K562 (cell line): ENCODE measurements around the gene CAPZB. TPM values are rescaled to one million over a fixed set of nuclear protein-coding genes. Genes with fewer than 3 reads are reported as not detected.

Experiments
- ATAC-seq: fragments of 200-7000 bp; cut with Tn5 transposase; 3 replicates; pipeline ENCODE4 v1.9.1; 2020; ENCODE audit warnings: moderate library complexity
- BruUV-seq: library from RNA; stranded (reverse); fragments of 400-500 nt; replicated peaks from 2 replicates; lab custom pipeline; 2021; lab: Mats Ljungman, UMichigan
- CTCF ChIA-PET: fragments of 300-600 bp; formaldehyde crosslinking; extraction: SDS; loops from one replicate; lab custom pipeline; 2021; ENCODE audit warnings: low intra/inter-chr PET ratio; lab: Yijun Ruan, JAX
- POLR2A ChIA-PET: fragments of 300-600, 350-650 bp; sonication (Branson Sonifier 250); formaldehyde crosslinking; extraction: SDS; loops from one replicate; lab custom pipeline; 2021; ENCODE audit warnings: antibody characterized with exemption, inconsistent platforms; lab: Yijun Ruan, JAX
- DNase-seq, 4 experiments: peaks; one replicate each; pipeline versions ENCODE4 v3.0.0 to v3.0.0-alpha.2; 2011 to 2018; ENCODE audit warnings: low spot score in 3 of 4, mixed read lengths in 3 of 4; ENCODE audit errors: extremely low read depth in 1 of 4
- FAIRE-seq: peaks from 2 replicates; lab custom pipeline; 2011; peaks lifted over from hg19 to GRCh38; lab: Jason Lieb, UNC
- H2AFZ ChIP-seq: 2 replicates; pipeline ENCODE4 v1.6.0; 2011; ENCODE audit warnings: low read depth, low read length, control low read depth, inconsistent platforms
- H3K27ac ChIP-seq: fragments of 200-600 bp; 3 replicates; pipeline ENCODE4 v1.8.0; 2011; ENCODE audit warnings: low read depth, mild to moderate bottlenecking, control low read depth, inconsistent platforms, low read length, moderate library complexity, mixed read lengths; ENCODE audit errors: extremely low read depth
- H3K27me3 ChIP-seq, 2 experiments: fragments of 300-600 bp in 1 of 2; 2 replicates in 1 of 2; 3 replicates in 1 of 2; pipeline versions ENCODE4 v1.6.0 to v1.8.0; 2011; ENCODE audit warnings: inconsistent platforms in 2 of 2, low read length in 2 of 2, mild to moderate bottlenecking in 1 of 2, mixed read lengths in 1 of 2, moderate library complexity in 1 of 2; ENCODE audit not compliant: control insufficient read depth in 2 of 2, insufficient read depth in 2 of 2
- H3K36me3 ChIP-seq: fragments of 300-600 bp; 3 replicates; pipeline ENCODE4 v1.8.0; 2011; ENCODE audit warnings: mild to moderate bottlenecking, low read length, inconsistent platforms; ENCODE audit not compliant: control insufficient read depth, insufficient read depth
- H3K4me1 ChIP-seq, 2 experiments: fragments of 200-600 bp in 1 of 2; replicated peaks in 1 of 2; 2 replicates in 1 of 2; 3 replicates in 1 of 2; pipeline versions ENCODE4 v1.5.1 to v1.8.0; 2011; ENCODE audit warnings: inconsistent platforms in 2 of 2, low read length in 2 of 2, mild to moderate bottlenecking in 1 of 2, mixed read lengths in 1 of 2, moderate library complexity in 1 of 2; ENCODE audit not compliant: control insufficient read depth in 2 of 2, insufficient read depth in 2 of 2
- H3K4me2 ChIP-seq: 2 replicates; pipeline ENCODE4 v1.6.1; 2011; ENCODE audit warnings: low read length, control low read depth, inconsistent platforms, mixed read lengths; ENCODE audit not compliant: insufficient read depth
- H3K4me3 ChIP-seq: fragments of 200-600 bp; sonication (generic), shearing (Covaris generic); 2 replicates; pipeline ENCODE4 v1.5.1; 2016; ENCODE audit warnings: control low read depth, inconsistent platforms
- H3K79me2 ChIP-seq: fragments of 200-600 bp; 3 replicates; pipeline ENCODE4 v1.8.0; 2011; ENCODE audit warnings: low read length, inconsistent platforms; ENCODE audit not compliant: control insufficient read depth, insufficient read depth
- H3K9ac ChIP-seq, 2 experiments: 2 replicates each; pipeline versions ENCODE4 v1.6.0 to v1.6.1; 2011; ENCODE audit warnings: low read depth in 2 of 2, low read length in 2 of 2, control low read depth in 1 of 2, inconsistent platforms in 1 of 2, mild to moderate bottlenecking in 1 of 2, mixed read lengths in 1 of 2; ENCODE audit not compliant: insufficient read depth in 1 of 2
- H3K9me1 ChIP-seq: one replicate; pipeline ENCODE4 v1.6.0; 2011; ENCODE audit warnings: inconsistent platforms, mild to moderate bottlenecking, low read length, moderate library complexity; ENCODE audit not compliant: control insufficient read depth, insufficient read depth
- H3K9me3 ChIP-seq: replicated peaks from 2 replicates; pipeline ENCODE4 v1.5.1; 2011; ENCODE audit warnings: low read depth, low read length, inconsistent platforms; ENCODE audit not compliant: control insufficient read depth, insufficient read depth
- H4K20me1 ChIP-seq: replicated peaks from 2 replicates; pipeline ENCODE4 v1.6.1; 2011; ENCODE audit warnings: low read length, inconsistent platforms, mixed read lengths; ENCODE audit not compliant: control insufficient read depth, insufficient read depth
- ARID1B ChIP-seq: fragments of 450-650 bp; IDR thresholded peaks from 2 replicates; pipeline ENCODE4 v1.6.1; 2016; ENCODE audit warnings: antibody characterized with exemption, mild to moderate bottlenecking, inconsistent platforms
- BMI1 ChIP-seq: fragments of 150-350 bp; IDR thresholded peaks from 2 replicates; pipeline ENCODE4 v1.6.1; 2014; ENCODE audit warnings: low read length
- CREM ChIP-seq: IDR thresholded peaks from 2 replicates; pipeline ENCODE4 v1.6.1; 2014; ENCODE audit warnings: antibody characterized with exemption, low read depth
- HNRNPK ChIP-seq: fragments of 200-400 bp; formaldehyde crosslinking; IDR thresholded peaks from one replicate; pipeline ENCODE4 v1.6.1; 2018; ENCODE audit warnings: mild to moderate bottlenecking, low read depth, low read length; ENCODE audit not compliant: poor library complexity, severe bottlenecking
- MAZ ChIP-seq, 2 experiments: fragments of 450-650 bp in 1 of 2; sonication (generic) in 1 of 2; formaldehyde crosslinking; IDR thresholded peaks in 1 of 2; conservative IDR thresholded peaks in 1 of 2; 2 replicates each; pipeline versions ENCODE4 v1.4.0 to v1.5.0; 2020; ENCODE audit warnings: mild to moderate bottlenecking in 1 of 2, missing genetic modification reagents in 1 of 2
- MGA ChIP-seq: fragments of 450-650 bp; IDR thresholded peaks from 2 replicates; pipeline ENCODE4 v1.6.1; 2016; ENCODE audit warnings: mild to moderate bottlenecking, moderate library complexity
- NRF1 ChIP-seq, 2 experiments: fragments of 450-650 bp; IDR thresholded peaks in 1 of 2; conservative IDR thresholded peaks in 1 of 2; 2 replicates each; pipeline ENCODE4 v1.6.1; 2014; ENCODE audit warnings: mild to moderate bottlenecking in 2 of 2
- PML ChIP-seq: IDR thresholded peaks from 2 replicates; pipeline ENCODE4 v1.6.1; 2012; ENCODE audit warnings: low read length, inconsistent platforms
- RBM25 ChIP-seq: fragments of 200-400 bp; formaldehyde crosslinking; IDR thresholded peaks from 2 replicates; pipeline ENCODE4 v1.6.1; 2018; ENCODE audit warnings: low read length, low read depth, moderate library complexity; ENCODE audit not compliant: severe bottlenecking
- SMARCA5 ChIP-seq: fragments of 450-650 bp; IDR thresholded peaks from 2 replicates; pipeline ENCODE4 v1.6.1; 2016
- XRCC5 ChIP-seq: fragments of 200-400 bp; formaldehyde crosslinking; IDR thresholded peaks from 2 replicates; pipeline ENCODE4 v1.6.1; 2017; ENCODE audit warnings: low read depth, mild to moderate bottlenecking, low read length
- WGBS: fragments of 100-300 bp; shearing (Covaris generic); methylation state at CpG from one replicate; pipeline ENCODE4 v1.1.6; 2016; ENCODE audit warnings: low coverage, mixed read lengths; ENCODE audit not compliant: insufficient coverage; ENCODE audit errors: missing lambda C conversion rate; 5-methylcytosine and 5-hydroxymethylcytosine counted together
- in situ Hi-C: fragments of 300-500 bp; cut with MboI; formaldehyde crosslinking; loops from 4 replicates; pipeline ENCODE4 v1.15.0; 2018; ENCODE audit warnings: inconsistent platforms, mixed read lengths
- intact Hi-C: fragments of 100-400 bp; cut with micrococcal nuclease; formaldehyde crosslinking; loops from 2 replicates; pipeline ENCODE4 v1.14.2; 2022
- polyA plus RNA-seq, 8 experiments: library from polyadenylated mRNA; depleted of rRNA in 4 of 8; stranded (reverse) in 5 of 8; unstranded in 3 of 8; fragments of >200 nt; fragmentation: Nextera tagmentation in 2 of 8; fragmentation: Illumina TruSeq in 1 of 8; extraction: Ambion mirVana in 2 of 8; extraction: Trizol in 1 of 8; gene quantifications; 2 replicates each; pipeline versions ENCODE4 v1.2.1 to v1.2.3, GENCODE V29; 2011 to 2014; ENCODE audit warnings: inconsistent platforms in 1 of 8, missing spikeins in 1 of 8
- total RNA-seq, 7 experiments: library from RNA; depleted of rRNA in 6 of 7; stranded (reverse); fragments of >200 nt in 6 of 7; fragmentation: Illumina TruSeq in 2 of 7; extraction: Trizol in 2 of 7; gene quantifications; 2 replicates each; pipeline versions ENCODE4 v1.2.1 to v1.2.3, GENCODE V29; 2011 to 2021; ENCODE audit warnings: low replicate concordance in 1 of 7

CAPZB gene
- total and polyA plus RNA-seq, 9 of the 15 experiments (the other 6 are each of a cell fraction or from before 2014, with no cell fraction given), result 57.6 to 297 (median 125) TPM

GRCh38 chr1:19476450-19477190 lies 8.7 kb downstream of the CAPZB start:
- Histone ChIP-seq H3K27me3 (no peaks in the 10 kb centered on the region), H3K9ac (peak overlapping the region in 1 of 2 experiments; percentile 77; a peak in 2 of 4 replicates), H3K9me1 (peaks cover 17% of the 10 kb centered on the region), H3K79me2 (peaks cover 93% of the 10 kb centered on the region), H4K20me1 (peaks cover 75% of the 10 kb centered on the region), H3K36me3 (peaks cover 46% of the 10 kb centered on the region), H3K4me2 (peak overlapping the region; percentile 47), H3K4me3 (no peak overlapping the region), H3K4me1 (peaks cover 40 to 44% of the 10 kb centered on the region in 2 experiments), H2AFZ (no peak overlapping the region), H3K27ac (peak overlapping the region; percentile 11; the same call in 1 of the 3 replicates), H3K9me3 (no peaks in the 10 kb centered on the region)
- in situ Hi-C loops, result no loop called here
- WGBS, result 31% methylated on average over 12 of the region's 12 CpGs
- peak in 2 of 4 experiments; percentile 46 to 54 for DNase-seq
- intact Hi-C loops, result no loop called here
- ChIA-PET POLR2A (interaction anchor here (0.5 to 1.0 kb wide), 4 partner anchors 10 to 1000 kb away, joined by 3 to 4 read pairs (median 3); no protein-coding TSS in a partner anchor), CTCF (no interaction called here)
- BruUV-seq, result no TSS peak
- peak; percentile 59 for FAIRE-seq
- ATAC-seq, result peak; percentile 62
- no peak for TF ChIP-seq HNRNPK
- no peak for TF ChIP-seq XRCC5
- no peak for TF ChIP-seq PML
- TF ChIP-seq RBM25, result peak; percentile 42
- TF ChIP-seq MGA, result no peak
- no peak for TF ChIP-seq NRF1 (conservative IDR thresholded peaks at IDR 0.05 in 1 of 2, IDR thresholded peaks at IDR 0.05 in 1 of 2)
- TF ChIP-seq SMARCA5, result peak; percentile 52; the same call in 1 of the 2 replicates
- peak; percentile 82 for TF ChIP-seq ARID1B
- TF ChIP-seq CREM, result peak; percentile 20; the same call in 1 of the 2 replicates
- TF ChIP-seq MAZ (CRISPR knock-in tag; conservative IDR thresholded peaks at IDR 0.05 in 1 of 2, IDR thresholded peaks at IDR 0.05 in 1 of 2), result 0 out of 4 replicates have a peak, but pooled peaks of 1 of the 2 experiments have one; percentile 19
- TF ChIP-seq BMI1, result no peak
